Measurements from ENCODE around the gene STARD3NL. TPM values are rescaled to one million over a fixed set of nuclear protein-coding genes. Genes with fewer than 3 reads are reported as not detected.
"Not testable (repeated sequence)": the region's sequence is repeated elsewhere in the genome, so short reads cannot be mapped to it uniquely, and the experiment has no call there.

STARD3NL gene
- total RNA-seq, 1 donor from 2014 or later, result 97.1 TPM

DNA sequence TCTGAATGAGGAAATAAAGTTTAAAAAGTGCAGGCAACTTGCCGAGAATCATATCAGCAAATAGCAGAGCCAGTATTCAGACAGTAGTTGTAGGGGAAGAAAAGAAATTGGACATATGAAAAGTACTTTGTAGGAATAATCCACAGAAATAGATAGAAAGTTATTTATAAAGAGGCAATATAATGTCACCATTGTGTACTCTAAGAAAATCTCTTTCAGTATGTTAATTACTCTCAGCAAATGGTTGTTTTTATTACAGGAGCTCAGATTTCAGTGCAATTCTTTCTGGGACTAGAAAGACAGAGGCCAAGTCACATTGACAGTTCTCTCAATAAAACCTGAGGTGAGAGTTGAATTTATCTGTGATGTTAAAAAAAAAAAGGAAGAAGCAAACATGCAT is 85.2 kb downstream of the STARD3NL start:
- not testable (repeated sequence) for DNase-seq (ENCODE audit: low read depth, low spot score)

- not testable (repeated sequence) for DNase-seq (ENCODE audit: low read depth, low spot score)
These were observed 86.6 kb downstream of the STARD3NL start for GRCh38 chr7:38264602-38265001.

GRCh38 chr7:38265958-38266357 is 87.9 kb downstream of the STARD3NL start:
- DNase-seq (ENCODE audit: low read depth, low spot score), result not testable (repeated sequence)

DNA sequence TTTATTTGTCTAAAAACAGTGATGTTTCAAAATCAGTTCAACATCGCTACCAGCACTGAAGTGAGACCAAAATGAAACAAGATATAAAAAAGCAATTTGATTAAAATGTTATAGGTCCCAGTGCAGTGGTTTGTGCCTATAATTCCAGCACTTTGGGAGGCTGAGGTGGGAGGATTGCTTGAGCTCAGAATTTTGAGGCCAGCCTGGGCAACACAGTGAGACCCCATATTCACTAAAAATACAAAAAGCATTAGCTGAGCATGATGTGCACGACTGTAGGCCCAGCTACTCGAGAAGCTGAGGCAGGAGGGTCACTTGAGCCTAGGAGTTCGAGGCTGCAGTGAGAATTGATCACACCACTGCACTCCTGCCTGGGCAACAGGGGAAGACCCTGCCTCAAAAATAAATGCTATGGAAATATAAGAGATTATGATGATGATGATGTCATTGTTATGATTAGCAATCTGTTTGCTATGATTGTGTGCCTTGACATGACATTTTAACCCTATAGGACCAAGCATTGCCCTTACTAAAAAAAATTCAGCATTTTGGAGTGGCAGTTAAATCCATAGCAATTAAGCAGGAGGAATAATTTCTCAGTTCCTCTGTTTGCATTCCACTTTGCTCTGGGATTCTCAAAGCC is 91.8 kb downstream of the STARD3NL start:
- DNase-seq (ENCODE audit: low read depth, low spot score), result not testable (repeated sequence)

DNA sequence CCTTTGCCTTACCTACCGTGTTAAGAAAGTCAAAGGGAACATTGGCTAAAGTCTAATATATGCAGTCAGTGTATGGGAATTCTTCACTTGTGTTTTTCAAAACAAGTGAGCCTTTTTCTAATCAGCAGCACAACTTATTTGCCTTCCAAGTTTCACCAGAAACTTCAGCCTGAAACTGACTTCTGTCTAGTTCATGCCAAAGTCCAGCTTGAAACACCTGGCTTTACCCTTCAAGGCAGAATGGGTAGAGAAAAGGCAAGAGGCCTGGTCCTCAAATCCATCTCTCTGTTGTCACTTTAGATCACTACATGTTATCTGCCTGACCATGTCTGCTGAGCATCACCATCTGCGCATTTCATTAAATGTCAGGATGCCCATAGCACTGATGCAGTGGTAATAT is 92.4 kb downstream of the STARD3NL start:
- not testable (repeated sequence) for DNase-seq (ENCODE audit: low read depth, low spot score)

DNA sequence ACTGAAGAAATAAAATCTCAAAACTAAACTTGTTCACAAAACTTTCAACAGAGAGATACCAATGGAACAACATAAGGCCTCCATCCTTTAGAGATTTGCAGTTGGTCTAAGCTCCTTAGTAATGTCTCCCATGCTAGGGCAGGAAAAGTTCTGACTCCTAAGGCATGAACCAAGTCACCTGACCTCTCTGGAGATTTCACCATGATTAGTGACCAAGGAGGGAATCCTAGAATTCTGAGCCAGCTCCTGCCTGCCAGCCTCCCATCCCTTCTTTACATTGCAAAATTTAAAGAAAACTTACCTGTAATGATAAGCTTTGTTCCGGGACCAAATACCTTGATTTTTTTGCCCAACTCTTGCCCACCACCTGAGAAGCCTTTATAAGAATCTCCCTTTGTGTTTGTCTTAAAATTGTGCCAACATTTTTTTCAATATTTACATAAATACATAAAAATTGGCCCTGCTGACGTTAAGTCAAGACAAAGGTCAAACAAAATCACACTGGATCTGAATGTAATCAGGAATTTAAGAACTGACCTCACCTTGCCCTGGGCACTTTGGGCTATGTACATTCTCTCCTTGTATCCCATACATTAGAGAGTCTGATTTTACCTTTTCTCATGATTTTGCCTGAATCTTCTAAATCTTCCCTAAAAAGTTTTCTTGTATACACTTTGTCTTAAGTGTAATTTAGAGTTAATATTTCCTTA is 95.4 kb downstream of the STARD3NL start, which contains the start of gene TARP:
Gene TARP, minus strand, starts transcription at position 351 of the 710 bp plus-strand sequence.
- DNase-seq (ENCODE audit: low read depth, low spot score), result no peak

- DNase-seq (ENCODE audit: low read depth, low spot score), result no peak
These were observed 96.4 kb downstream of the STARD3NL start for GRCh38 chr7:38274486-38274885.

- DNase-seq (ENCODE audit: low read depth, low spot score), result no peak
These were observed 97.0 kb downstream of the STARD3NL start for GRCh38 chr7:38274927-38275620.

DNA sequence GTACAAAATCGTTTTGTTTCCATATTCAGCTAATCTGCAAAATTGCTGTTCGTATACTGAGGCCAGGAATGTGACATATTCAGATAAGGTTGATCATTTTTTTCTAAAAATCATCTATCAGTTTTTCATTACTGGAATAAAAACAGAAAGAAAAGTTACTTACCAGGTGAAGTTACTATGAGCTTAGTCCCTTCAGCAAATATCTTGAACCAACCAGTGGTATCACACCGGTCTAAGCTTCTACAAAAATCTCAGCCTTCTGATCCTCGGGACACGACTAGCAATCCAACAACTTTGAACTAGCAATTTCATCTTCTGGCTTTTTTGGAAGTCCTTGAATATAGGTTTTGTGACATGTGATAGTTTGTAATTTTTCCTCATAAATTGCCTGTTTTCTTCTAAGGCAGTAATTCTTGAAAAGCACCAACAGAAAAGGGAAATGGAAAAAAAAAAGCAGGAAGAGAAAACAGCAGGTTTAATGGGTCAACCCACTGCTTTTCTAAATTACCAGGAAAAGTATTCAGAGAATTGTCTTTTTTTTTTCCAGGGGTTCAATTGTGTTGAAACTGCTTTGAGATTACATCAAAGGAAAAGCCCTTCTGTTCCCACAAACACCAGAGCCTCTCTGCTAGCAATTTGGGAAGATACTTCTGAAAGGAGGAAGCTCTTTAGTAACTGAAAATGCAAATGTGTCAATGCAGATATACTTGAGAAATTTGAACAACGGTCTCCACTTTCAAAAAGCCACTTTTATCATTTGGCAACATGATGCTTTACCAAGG is 98.2 kb downstream of the STARD3NL start:
- no peak for DNase-seq (ENCODE audit: low read depth, low spot score)

DNA sequence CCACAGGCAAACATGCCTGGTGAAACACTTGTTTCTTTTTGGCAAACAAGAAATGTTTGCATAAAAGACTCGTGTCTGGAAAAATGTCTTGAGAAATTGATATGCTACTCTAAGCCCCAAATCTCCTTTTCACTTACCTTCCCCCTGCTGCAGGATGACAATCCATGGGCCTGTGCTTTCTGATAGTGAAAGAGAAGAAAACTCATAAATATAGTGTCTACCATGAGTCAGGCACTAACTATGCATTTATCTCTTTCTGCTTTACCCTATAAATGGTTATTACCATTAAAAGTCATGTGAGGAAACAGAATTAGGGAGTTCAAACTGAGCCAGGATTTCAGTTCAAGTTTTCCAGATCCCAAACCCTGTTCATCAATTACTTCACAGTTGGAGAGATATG is 102.0 kb downstream of the STARD3NL start:
- DNase-seq (ENCODE audit: low read depth, low spot score), result no peak
